A549 (cell line): Measurements from ENCODE around the gene ACER3. TPM values are rescaled to one million over a fixed set of nuclear protein-coding genes. Genes with fewer than 3 reads are reported as not detected.

Source experiments
- ATAC-seq, 2 experiments: fragments of 200-7000 bp in 1 of 2; fragments of >200 bp in 1 of 2; cut with Nextera tagmentation in 1 of 2; cut with Tn5 transposase in 1 of 2; 3 replicates each; pipeline versions ENCODE4 v1.8.0 to v1.9.1; 2018 to 2020; ENCODE audit warnings: mild to moderate bottlenecking in 1 of 2, moderate library complexity in 1 of 2
- CTCF ChIA-PET: fragments of 300-600 bp; sonication (Branson Sonifier 250); formaldehyde crosslinking; extraction: SDS; loops from one replicate; lab custom pipeline; 2021; ENCODE audit warnings: antibody characterized with exemption, inconsistent platforms; lab: Yijun Ruan, JAX
- POLR2A ChIA-PET: fragments of 350-600 bp; formaldehyde crosslinking; extraction: SDS; loops from one replicate; lab custom pipeline; 2021; ENCODE audit warnings: antibody characterized with exemption, inconsistent platforms; lab: Yijun Ruan, JAX
- DNase-seq, 2 experiments: peaks; one replicate each; pipeline versions ENCODE4 v3.0.0 to v3.0.0-alpha.2; 2011 to 2016; ENCODE audit warnings: low read depth in 1 of 2, low spot score in 1 of 2
- FAIRE-seq: peaks from 2 replicates; lab custom pipeline; 2011; peaks lifted over from hg19 to GRCh38; lab: Jason Lieb, UNC
- H3K27ac ChIP-seq, 2 experiments: fragments of >200 bp; sonication (Bioruptor Twin); formaldehyde crosslinking; 3 replicates each; pipeline ENCODE4 v1.5.1; 2016 to 2017
- H3K4me1 ChIP-seq: fragments of >200 bp; sonication (Bioruptor Twin); formaldehyde crosslinking; 3 replicates; pipeline ENCODE4 v1.6.1; 2016
- H3K4me2 ChIP-seq: fragments of >200 bp; sonication (Bioruptor Twin); formaldehyde crosslinking; 3 replicates; pipeline ENCODE4 v1.6.1; 2016
- H3K4me3 ChIP-seq: fragments of >200 bp; sonication (Bioruptor Twin); formaldehyde crosslinking; 3 replicates; pipeline ENCODE4 v1.5.1; 2016
- H3K9me3 ChIP-seq: fragments of >200 bp; sonication (Bioruptor Twin); formaldehyde crosslinking; 3 replicates; pipeline ENCODE4 v1.6.1; 2016
- CEBPB ChIP-seq, 2 experiments: fragments of >200 bp in 1 of 2; sonication (Bioruptor Twin) in 1 of 2; formaldehyde crosslinking in 1 of 2; IDR thresholded peaks; 2 replicates each; pipeline ENCODE4 v1.6.1; 2012 to 2016
- CHD4 ChIP-seq: fragments of 200-600 bp; sonication (generic); IDR thresholded peaks from 2 replicates; pipeline ENCODE4 v1.6.1; 2016; ENCODE audit warnings: antibody characterized with exemption, mild to moderate bottlenecking, borderline replicate concordance
- EHF ChIP-seq: fragments of 250-450 bp; sonication (Bioruptor Pico); IDR thresholded peaks from 2 replicates; pipeline ENCODE4 v1.5.0; 2020; ENCODE audit warnings: mild to moderate bottlenecking
- EHMT2 ChIP-seq: fragments of 200-600 bp; sonication (generic); IDR thresholded peaks from 2 replicates; pipeline ENCODE4 v1.6.1; 2016; ENCODE audit warnings: antibody characterized with exemption, low read depth, mild to moderate bottlenecking, moderate library complexity
- FOSB ChIP-seq: fragments of 250-450 bp; sonication (Bioruptor Pico); IDR thresholded peaks from 2 replicates; pipeline ENCODE4 v1.5.0; 2020; ENCODE audit warnings: mild to moderate bottlenecking, moderate library complexity
- GATA3 ChIP-seq: IDR thresholded peaks from 2 replicates; pipeline ENCODE4 v1.6.1; 2012; ENCODE audit warnings: borderline replicate concordance
- HDAC2 ChIP-seq: fragments of 200-600 bp; sonication (generic); IDR thresholded peaks from 2 replicates; pipeline ENCODE4 v1.6.1; 2016
- HEYL ChIP-seq: fragments of 250-450 bp; sonication (Bioruptor Pico); IDR thresholded peaks from 2 replicates; pipeline ENCODE4 v1.8.0; 2021; ENCODE audit warnings: mild to moderate bottlenecking, moderate library complexity
- KDM1A ChIP-seq: fragments of 200-600 bp; sonication (generic); IDR thresholded peaks from 2 replicates; pipeline ENCODE4 v1.6.1; 2016; ENCODE audit warnings: low read depth, mild to moderate bottlenecking
- KDM5A ChIP-seq: fragments of 200-600 bp; sonication (generic); IDR thresholded peaks from 2 replicates; pipeline ENCODE4 v1.6.1; 2016; ENCODE audit warnings: antibody characterized with exemption, mild to moderate bottlenecking
- MAZ ChIP-seq: fragments of 150-350 bp; IDR thresholded peaks from 2 replicates; pipeline ENCODE4 v1.6.1; 2014; ENCODE audit warnings: antibody characterized with exemption, low read depth, low read length, borderline replicate concordance
- NPAS2 ChIP-seq: fragments of 250-450 bp; sonication (Bioruptor Pico); IDR thresholded peaks from 2 replicates; pipeline ENCODE4 v1.8.0; 2022; ENCODE audit warnings: mild to moderate bottlenecking, moderate library complexity, borderline replicate concordance
- NR3C1 ChIP-seq: fragments of >200 bp; sonication (Bioruptor Twin); formaldehyde crosslinking; IDR thresholded peaks from 3 replicates; pipeline ENCODE4 v1.6.1; 2017
- PHF8 ChIP-seq: fragments of 200-600 bp; sonication (generic); IDR thresholded peaks from 2 replicates; pipeline ENCODE4 v1.6.1; 2016; ENCODE audit warnings: low read depth, mild to moderate bottlenecking, antibody characterized with exemption, moderate library complexity, borderline replicate concordance
- REST ChIP-seq: fragments of 200-600 bp; sonication (generic); IDR thresholded peaks from 2 replicates; pipeline ENCODE4 v1.6.1; 2016; ENCODE audit warnings: antibody characterized with exemption, mild to moderate bottlenecking, moderate library complexity
- SMC3 ChIP-seq: fragments of >200 bp; sonication (Bioruptor Twin); formaldehyde crosslinking; IDR thresholded peaks from 3 replicates; pipeline ENCODE4 v1.6.1; 2018; ENCODE audit warnings: inconsistent platforms
- SREBF2 ChIP-seq: fragments of 450-650 bp; IDR thresholded peaks from 2 replicates; pipeline ENCODE4 v1.6.1; 2014; ENCODE audit warnings: mild to moderate bottlenecking, moderate library complexity
- TFCP2L1 ChIP-seq: fragments of 250-450 bp; sonication (Bioruptor Pico); IDR thresholded peaks from 2 replicates; pipeline ENCODE4 v1.5.0; 2021; ENCODE audit warnings: mild to moderate bottlenecking
- TP53 ChIP-seq: fragments of 250-450 bp; sonication (Bioruptor Pico); IDR thresholded peaks from 2 replicates; pipeline ENCODE4 v1.5.0; 2021; ENCODE audit warnings: mild to moderate bottlenecking, moderate library complexity
- ZNF302 ChIP-seq: fragments of 250-450 bp; sonication (Bioruptor Pico); IDR thresholded peaks from 2 replicates; pipeline ENCODE4 v1.9.0; 2021; ENCODE audit warnings: inconsistent platforms, mild to moderate bottlenecking, moderate library complexity
- WGBS: methylation state at CpG from one replicate; pipeline ENCODE4 v1.1.6; 2017; ENCODE audit errors: missing lambda C conversion rate; 5-methylcytosine and 5-hydroxymethylcytosine counted together
- polyA plus RNA-seq, 4 experiments: library from polyadenylated mRNA; depleted of rRNA in 3 of 4; stranded (reverse); fragments of >200 nt; fragmentation: RNase III in 1 of 4; extraction: RNeasy Plus Mini Kit Qiagen cat#74134 plus additional on column Dnase treatment in 1 of 4; gene quantifications; 2 replicates in 3 of 4; 3 replicates in 1 of 4; pipeline ENCODE4 v1.2.3, GENCODE V29; 2011 to 2017
- TF ChIP-seq, protein P1 (sequence below): IDR thresholded peaks from 2 replicates; pipeline ENCODE4 v1.6.1; 2012; ENCODE audit warnings: low read depth, borderline replicate concordance
- TF ChIP-seq, protein P2 (sequence below): fragments of >200 bp; sonication (Bioruptor Twin); formaldehyde crosslinking; IDR thresholded peaks from 3 replicates; pipeline ENCODE4 v1.6.1; 2016

ACER3 gene
- polyA plus RNA-seq, 2 of the 4 experiments (the other 2 are of a cell fraction): 16.0 to 46.6 TPM

- FAIRE-seq (no peak), DNase-seq (no peak), ATAC-seq (no peak; a peak in 1 of 6 replicates)
- H3K4me1 ChIP-seq: no peaks in the 10 kb centered on the region
- POLR2A ChIA-PET: no interaction called here
- H3K27ac ChIP-seq: no peak overlapping the region
- 86% methylated on average over 3 of the region's 3 CpGs for WGBS
- no peak overlapping the region for H3K4me3 ChIP-seq
- CTCF ChIA-PET: interaction anchor here (1.4 to 4.1 kb wide), 2 partner anchors 19 to 59 kb away, joined by 3 to 14 read pairs; no protein-coding TSS in a partner anchor
- no peaks in the 10 kb centered on the region for H3K9me3 ChIP-seq
- TF ChIP-seq, protein P1, sequence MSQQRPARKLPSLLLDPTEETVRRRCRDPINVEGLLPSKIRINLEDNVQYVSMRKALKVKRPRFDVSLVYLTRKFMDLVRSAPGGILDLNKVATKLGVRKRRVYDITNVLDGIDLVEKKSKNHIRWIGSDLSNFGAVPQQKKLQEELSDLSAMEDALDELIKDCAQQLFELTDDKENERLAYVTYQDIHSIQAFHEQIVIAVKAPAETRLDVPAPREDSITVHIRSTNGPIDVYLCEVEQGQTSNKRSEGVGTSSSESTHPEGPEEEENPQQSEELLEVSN: no peak
- TF ChIP-seq MAZ (no peak), FOSB (CRISPR knock-in tag) (no peak), ZNF302 (CRISPR knock-in tag) (no peak), HEYL (CRISPR knock-in tag) (no peak), KDM5A (no peak), SREBF2 (no peak), TP53 (no peak), NR3C1 (no peak)
- TF ChIP-seq, all 56 proteins: peak for 0
- no peak overlapping the region for H3K4me2 ChIP-seq
These were observed 118.1 kb downstream of the ACER3 start for GRCh38 chr11:76978818-76979217.

GRCh38 chr11:76980196-76980595 lies 119.5 kb downstream of the ACER3 start:
- ChIA-PET POLR2A (no interaction called here), CTCF (interaction anchor here (0.8 to 1.5 kb wide), 4 partner anchors 11 to 254 kb away, joined by 3 to 7 read pairs (median 4); no protein-coding TSS in a partner anchor)
- ATAC-seq (no peak), FAIRE-seq (no peak), DNase-seq (no peak)
- no peak overlapping the region for H3K4me2 ChIP-seq
- no peak overlapping the region for H3K4me3 ChIP-seq
- no peaks in the 10 kb centered on the region for H3K4me1 ChIP-seq
- TF ChIP-seq KDM5A: no peak
- no peak for TF ChIP-seq KDM1A
- no peak for TF ChIP-seq CHD4
- TF ChIP-seq, protein P1: no peak
- TF ChIP-seq, protein P2, sequence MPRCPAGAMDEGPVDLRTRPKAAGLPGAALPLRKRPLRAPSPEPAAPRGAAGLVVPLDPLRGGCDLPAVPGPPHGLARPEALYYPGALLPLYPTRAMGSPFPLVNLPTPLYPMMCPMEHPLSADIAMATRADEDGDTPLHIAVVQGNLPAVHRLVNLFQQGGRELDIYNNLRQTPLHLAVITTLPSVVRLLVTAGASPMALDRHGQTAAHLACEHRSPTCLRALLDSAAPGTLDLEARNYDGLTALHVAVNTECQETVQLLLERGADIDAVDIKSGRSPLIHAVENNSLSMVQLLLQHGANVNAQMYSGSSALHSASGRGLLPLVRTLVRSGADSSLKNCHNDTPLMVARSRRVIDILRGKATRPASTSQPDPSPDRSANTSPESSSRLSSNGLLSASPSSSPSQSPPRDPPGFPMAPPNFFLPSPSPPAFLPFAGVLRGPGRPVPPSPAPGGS: no peak
- TF ChIP-seq TFCP2L1: no peak
- TF ChIP-seq REST: no peak
- TF ChIP-seq EHF (CRISPR knock-in tag): no peak
- no peak for TF ChIP-seq GATA3
- TF ChIP-seq CEBPB (IDR thresholded peaks at IDR 0.05): no peak
- no peak for TF ChIP-seq EHMT2
- no peak for TF ChIP-seq SMC3
- TF ChIP-seq NPAS2 (CRISPR knock-in tag): no peak
- no peak for TF ChIP-seq PHF8
- TF ChIP-seq HDAC2: no peak
- no peak overlapping the region for H3K27ac ChIP-seq
- H3K9me3 ChIP-seq: no peaks in the 10 kb centered on the region
